HepG2 (cell line): ENCODE measurements around the gene PAQR5. TPM values are rescaled to one million over a fixed set of nuclear protein-coding genes. Genes with fewer than 3 reads are reported as not detected.

Experiments used
- ATAC-seq: fragments of 200-7000 bp; cut with Tn5 transposase; 3 replicates; pipeline ENCODE4 v1.9.1; 2020; ENCODE audit warnings: mild to moderate bottlenecking, moderate library complexity
- BruUV-seq: library from RNA; stranded (reverse); fragments of 400-500 nt; replicated peaks from 2 replicates; lab custom pipeline; 2021; lab: Mats Ljungman, UMichigan
- CTCF ChIA-PET: fragments of 300-600 bp; formaldehyde crosslinking; extraction: SDS; loops from one replicate; lab custom pipeline; 2021; ENCODE audit warnings: low total read pairs, inconsistent platforms, low intra/inter-chr PET ratio; lab: Yijun Ruan, JAX
- POLR2A ChIA-PET: fragments of 350-600 bp; sonication (Branson Sonifier 250); formaldehyde crosslinking; loops from one replicate; lab custom pipeline; 2020; ENCODE audit warnings: antibody characterized with exemption, inconsistent platforms; lab: Yijun Ruan, JAX
- DNase-seq: peaks from one replicate; pipeline ENCODE4 v3.0.0-alpha.2; 2015; ENCODE audit warnings: low spot score
- FAIRE-seq: peaks from 3 replicates; lab custom pipeline; 2011; peaks lifted over from hg19 to GRCh38; lab: Jason Lieb, UNC
- H2AFZ ChIP-seq: one replicate; pipeline ENCODE4 v1.6.1; 2011; ENCODE audit warnings: low read length, inconsistent platforms
- H3K27ac ChIP-seq: fragments of 300-600 bp; 3 replicates; pipeline ENCODE4 v1.8.0; 2011; ENCODE audit warnings: mixed run types, mild to moderate bottlenecking, mixed read lengths, low read length, inconsistent platforms; ENCODE audit not compliant: insufficient read depth; ENCODE audit errors: extremely low read length
- H3K27me3 ChIP-seq, 2 experiments: fragments of 200-600 bp in 1 of 2; 2 replicates in 1 of 2; 3 replicates in 1 of 2; pipeline versions ENCODE4 v1.6.0 to v1.8.0; 2011; ENCODE audit warnings: low read length in 2 of 2, mild to moderate bottlenecking in 2 of 2, moderate library complexity in 2 of 2, inconsistent platforms in 1 of 2; ENCODE audit not compliant: insufficient read depth in 2 of 2, control insufficient read depth in 1 of 2
- H3K36me3 ChIP-seq, 2 experiments: fragments of 200-600 bp in 1 of 2; replicated peaks in 1 of 2; 2 replicates in 1 of 2; 3 replicates in 1 of 2; pipeline versions ENCODE4 v1.5.1 to v1.8.0; 2011; ENCODE audit warnings: low read length in 2 of 2, inconsistent platforms in 1 of 2; ENCODE audit not compliant: insufficient read depth in 2 of 2, control insufficient read depth in 1 of 2
- H3K4me1 ChIP-seq: 2 replicates; pipeline ENCODE4 v1.5.1; 2012; ENCODE audit warnings: low read length, inconsistent platforms; ENCODE audit not compliant: insufficient read depth
- H3K4me2 ChIP-seq: 2 replicates; pipeline ENCODE4 v1.6.0; 2011; ENCODE audit warnings: low read depth, low read length, inconsistent platforms
- H3K4me3 ChIP-seq, 3 experiments: fragments of 200-600 bp in 1 of 3; sonication (generic), shearing (Covaris generic) in 1 of 3; replicated peaks in 1 of 3; 2 replicates each; pipeline ENCODE4 v1.5.1; 2011 to 2016; ENCODE audit warnings: low read length in 3 of 3, inconsistent platforms in 2 of 3, low read depth in 2 of 3, mild to moderate bottlenecking in 2 of 3, control low read depth in 1 of 3, mixed read lengths in 1 of 3; ENCODE audit not compliant: insufficient read depth in 1 of 3
- H3K79me2 ChIP-seq: one replicate; pipeline ENCODE4 v1.6.1; 2011; ENCODE audit warnings: low read length, inconsistent platforms; ENCODE audit not compliant: insufficient read depth
- H3K9ac ChIP-seq: 2 replicates; pipeline ENCODE4 v1.6.0; 2011; ENCODE audit warnings: mild to moderate bottlenecking, low read depth, low read length, inconsistent platforms; ENCODE audit not compliant: insufficient read depth
- H3K9me3 ChIP-seq: 2 replicates; pipeline ENCODE4 v1.5.1; 2012; ENCODE audit warnings: mild to moderate bottlenecking, low read length
- H4K20me1 ChIP-seq: 2 replicates; pipeline ENCODE4 v1.6.0; 2011; ENCODE audit warnings: inconsistent platforms, mild to moderate bottlenecking, low read length, moderate library complexity; ENCODE audit not compliant: insufficient read depth
- MTA3 ChIP-seq: sonication (generic); formaldehyde crosslinking; IDR thresholded peaks from 2 replicates; pipeline ENCODE4 v1.4.0; 2020; ENCODE audit warnings: missing genetic modification reagents
- SCMH1 ChIP-seq: sonication (generic); formaldehyde crosslinking; IDR thresholded peaks from 2 replicates; pipeline ENCODE4 v1.9.0; 2021; ENCODE audit warnings: missing genetic modification reagents, mild to moderate bottlenecking, borderline replicate concordance
- TGIF2 ChIP-seq: IDR thresholded peaks from 2 replicates; pipeline ENCODE4 v1.6.1; 2016; ENCODE audit warnings: control low read depth, missing compliant biosample characterization
- ZNF232 ChIP-seq: sonication (generic); formaldehyde crosslinking; IDR thresholded peaks from 2 replicates; pipeline ENCODE4 v1.4.0; 2020; ENCODE audit warnings: missing genetic modification reagents, borderline replicate concordance
- WGBS: methylation state at CpG from one replicate; pipeline ENCODE4 v1.1.6; 2017; ENCODE audit warnings: low lambda C conversion rate; 5-methylcytosine and 5-hydroxymethylcytosine counted together
- in situ Hi-C: cut with HindIII; loops from 2 replicates; pipeline ENCODE4 v1.10.0; 2017; ENCODE audit warnings: low pct_unique_long_range_greater_than_20kb; ENCODE audit not compliant: extremely low pct_ligation_motif_present
- intact Hi-C: fragments of 100-400 bp; cut with micrococcal nuclease; formaldehyde crosslinking; loops from one replicate; pipeline ENCODE4 v1.10.0; 2022; ENCODE audit not compliant: unreplicated experiment
- polyA plus RNA-seq, 8 experiments: library from polyadenylated mRNA; depleted of rRNA in 3 of 8; stranded (reverse) in 7 of 8; unstranded in 1 of 8; fragments of >200 nt; fragmentation: Illumina TruSeq in 4 of 8; extraction: Trizol in 4 of 8; gene quantifications; 2 replicates each; pipeline versions ENCODE4 v1.2.1 to v1.2.3, GENCODE V29; 2011 to 2016; ENCODE audit warnings: low read depth in 4 of 8, missing spikeins in 1 of 8, mixed read lengths in 1 of 8; ENCODE audit not compliant: insufficient read depth in 1 of 8
- total RNA-seq, 5 experiments: library from RNA; depleted of rRNA; stranded (reverse); fragments of >200 nt; fragmentation: Illumina TruSeq; extraction: Trizol; gene quantifications; 2 replicates each; pipeline ENCODE4 v1.2.3, GENCODE V29; 2016; ENCODE audit warnings: low read depth in 1 of 5
- TF ChIP-seq, protein P1 (sequence below): IDR thresholded peaks from 2 replicates; pipeline ENCODE4 v1.6.1; 2016; ENCODE audit warnings: mild to moderate bottlenecking
- TF ChIP-seq, protein P2 (sequence below): sonication (generic); formaldehyde crosslinking; IDR thresholded peaks from 2 replicates; pipeline ENCODE4 v1.4.0; 2020; ENCODE audit warnings: missing genetic modification reagents
- TF ChIP-seq, protein P3 (sequence below): sonication (generic); IDR thresholded peaks from 2 replicates; pipeline ENCODE4 v1.6.1; 2016; ENCODE audit warnings: low read depth, borderline replicate concordance
- TF ChIP-seq, protein P4 (sequence below): sonication (generic); formaldehyde crosslinking; IDR thresholded peaks from 2 replicates; pipeline ENCODE4 v1.5.0; 2020; ENCODE audit warnings: mild to moderate bottlenecking, missing genetic modification reagents, moderate library complexity
- TF ChIP-seq, protein P5 (sequence below): IDR thresholded peaks from 2 replicates; pipeline ENCODE4 v1.6.1; 2016; ENCODE audit warnings: mild to moderate bottlenecking, missing biosample characterization, missing genetic modification reagents

The PAQR5 gene
- total and polyA plus RNA-seq, 2 of the 13 experiments (the other 11 are each of a cell fraction or from before 2014, with no cell fraction given) = 0.53 to 1.3 TPM

DNA sequence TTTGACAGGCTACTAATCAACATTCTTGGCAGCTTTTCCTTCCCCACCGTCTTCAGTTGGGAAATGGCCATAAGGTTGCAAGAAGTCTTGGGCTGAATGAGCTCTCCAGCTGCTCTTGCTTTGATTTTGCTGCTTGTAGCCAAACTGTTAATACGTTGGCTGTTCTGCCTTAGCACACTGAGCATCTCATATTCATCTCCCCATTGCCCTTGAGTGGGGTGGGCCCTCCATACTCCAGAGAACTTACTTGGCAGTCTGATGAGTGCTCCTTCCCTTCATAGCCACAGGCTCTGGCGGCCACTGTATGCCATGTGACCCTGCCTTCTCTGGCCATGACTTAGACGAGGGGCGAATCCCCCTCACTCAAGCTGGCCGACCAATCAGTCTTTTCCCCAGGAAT, 25.8 kb upstream of the PAQR5 start (continued):
- TF ChIP-seq, protein P1, sequence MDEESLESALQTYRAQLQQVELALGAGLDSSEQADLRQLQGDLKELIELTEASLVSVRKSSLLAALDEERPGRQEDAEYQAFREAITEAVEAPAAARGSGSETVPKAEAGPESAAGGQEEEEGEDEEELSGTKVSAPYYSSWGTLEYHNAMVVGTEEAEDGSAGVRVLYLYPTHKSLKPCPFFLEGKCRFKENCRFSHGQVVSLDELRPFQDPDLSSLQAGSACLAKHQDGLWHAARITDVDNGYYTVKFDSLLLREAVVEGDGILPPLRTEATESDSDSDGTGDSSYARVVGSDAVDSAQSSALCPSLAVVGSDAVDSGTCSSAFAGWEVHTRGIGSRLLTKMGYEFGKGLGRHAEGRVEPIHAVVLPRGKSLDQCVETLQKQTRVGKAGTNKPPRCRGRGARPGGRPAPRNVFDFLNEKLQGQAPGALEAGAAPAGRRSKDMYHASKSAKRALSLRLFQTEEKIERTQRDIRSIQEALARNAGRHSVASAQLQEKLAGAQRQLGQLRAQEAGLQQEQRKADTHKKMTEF (CRISPR knock-in tag) = no peak
- TF ChIP-seq SCMH1 (CRISPR knock-in tag) = no peak
- TF ChIP-seq ZNF232 (CRISPR knock-in tag) = no peak
- TF ChIP-seq, protein P2, sequence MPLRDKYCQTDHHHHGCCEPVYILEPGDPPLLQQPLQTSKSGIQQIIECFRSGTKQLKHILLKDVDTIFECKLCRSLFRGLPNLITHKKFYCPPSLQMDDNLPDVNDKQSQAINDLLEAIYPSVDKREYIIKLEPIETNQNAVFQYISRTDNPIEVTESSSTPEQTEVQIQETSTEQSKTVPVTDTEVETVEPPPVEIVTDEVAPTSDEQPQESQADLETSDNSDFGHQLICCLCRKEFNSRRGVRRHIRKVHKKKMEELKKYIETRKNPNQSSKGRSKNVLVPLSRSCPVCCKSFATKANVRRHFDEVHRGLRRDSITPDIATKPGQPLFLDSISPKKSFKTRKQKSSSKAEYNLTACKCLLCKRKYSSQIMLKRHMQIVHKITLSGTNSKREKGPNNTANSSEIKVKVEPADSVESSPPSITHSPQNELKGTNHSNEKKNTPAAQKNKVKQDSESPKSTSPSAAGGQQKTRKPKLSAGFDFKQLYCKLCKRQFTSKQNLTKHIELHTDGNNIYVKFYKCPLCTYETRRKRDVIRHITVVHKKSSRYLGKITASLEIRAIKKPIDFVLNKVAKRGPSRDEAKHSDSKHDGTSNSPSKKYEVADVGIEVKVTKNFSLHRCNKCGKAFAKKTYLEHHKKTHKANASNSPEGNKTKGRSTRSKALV = no peak
- TF ChIP-seq, protein P3, sequence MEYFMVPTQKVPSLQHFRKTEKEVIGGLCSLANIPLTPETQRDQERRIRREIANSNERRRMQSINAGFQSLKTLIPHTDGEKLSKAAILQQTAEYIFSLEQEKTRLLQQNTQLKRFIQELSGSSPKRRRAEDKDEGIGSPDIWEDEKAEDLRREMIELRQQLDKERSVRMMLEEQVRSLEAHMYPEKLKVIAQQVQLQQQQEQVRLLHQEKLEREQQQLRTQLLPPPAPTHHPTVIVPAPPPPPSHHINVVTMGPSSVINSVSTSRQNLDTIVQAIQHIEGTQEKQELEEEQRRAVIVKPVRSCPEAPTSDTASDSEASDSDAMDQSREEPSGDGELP = no peak

DNA sequence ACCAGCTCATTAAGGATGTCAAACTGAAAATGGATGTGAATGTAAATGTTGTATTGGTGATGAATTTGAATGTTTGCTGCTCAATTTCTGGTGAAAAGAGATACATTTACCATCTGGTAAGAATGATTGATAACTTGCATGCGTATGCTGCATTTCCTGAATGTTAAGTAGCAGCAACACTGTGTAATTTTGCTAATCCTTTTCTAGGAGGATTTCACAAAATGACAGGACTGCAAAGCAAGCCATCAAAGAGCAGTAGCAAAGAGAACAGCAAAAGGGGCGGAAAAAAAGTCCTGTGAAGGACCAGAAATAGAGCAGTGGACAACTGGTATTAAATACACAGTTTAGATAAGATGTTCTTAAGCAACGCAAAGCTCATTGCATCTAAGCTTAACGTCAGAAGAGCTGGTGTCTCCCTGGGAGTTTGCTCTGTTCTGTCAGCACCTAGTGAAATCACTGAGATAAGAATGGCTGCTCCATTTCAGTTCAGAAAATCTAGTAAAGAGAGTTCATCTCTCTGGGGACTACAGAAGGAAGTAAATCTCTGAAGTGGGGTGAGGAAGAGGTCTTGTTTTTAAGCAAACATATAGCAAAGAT, 23.5 kb upstream of the PAQR5 start:
- WGBS = 38% methylated on average over 4 of the region's 4 CpGs
- in situ Hi-C loops = no loop called here
- POLR2A ChIA-PET = interaction anchor here (1.1 kb wide), 1 partner anchor 14 kb away, joined by 3 read pairs; no protein-coding TSS in a partner anchor

More for the DNA sequence above, 23.5 kb upstream of the PAQR5 start:
- ATAC-seq = no peak
- no peaks in the 10 kb centered on the region for H3K79me2 ChIP-seq
- CTCF ChIA-PET = no interaction called here
- TF ChIP-seq MTA3 (CRISPR knock-in tag) (no peak), TGIF2 (no peak)
- TF ChIP-seq, protein P4, sequence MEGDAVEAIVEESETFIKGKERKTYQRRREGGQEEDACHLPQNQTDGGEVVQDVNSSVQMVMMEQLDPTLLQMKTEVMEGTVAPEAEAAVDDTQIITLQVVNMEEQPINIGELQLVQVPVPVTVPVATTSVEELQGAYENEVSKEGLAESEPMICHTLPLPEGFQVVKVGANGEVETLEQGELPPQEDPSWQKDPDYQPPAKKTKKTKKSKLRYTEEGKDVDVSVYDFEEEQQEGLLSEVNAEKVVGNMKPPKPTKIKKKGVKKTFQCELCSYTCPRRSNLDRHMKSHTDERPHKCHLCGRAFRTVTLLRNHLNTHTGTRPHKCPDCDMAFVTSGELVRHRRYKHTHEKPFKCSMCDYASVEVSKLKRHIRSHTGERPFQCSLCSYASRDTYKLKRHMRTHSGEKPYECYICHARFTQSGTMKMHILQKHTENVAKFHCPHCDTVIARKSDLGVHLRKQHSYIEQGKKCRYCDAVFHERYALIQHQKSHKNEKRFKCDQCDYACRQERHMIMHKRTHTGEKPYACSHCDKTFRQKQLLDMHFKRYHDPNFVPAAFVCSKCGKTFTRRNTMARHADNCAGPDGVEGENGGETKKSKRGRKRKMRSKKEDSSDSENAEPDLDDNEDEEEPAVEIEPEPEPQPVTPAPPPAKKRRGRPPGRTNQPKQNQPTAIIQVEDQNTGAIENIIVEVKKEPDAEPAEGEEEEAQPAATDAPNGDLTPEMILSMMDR (CRISPR knock-in tag) = no peak
- TF ChIP-seq, protein P5, sequence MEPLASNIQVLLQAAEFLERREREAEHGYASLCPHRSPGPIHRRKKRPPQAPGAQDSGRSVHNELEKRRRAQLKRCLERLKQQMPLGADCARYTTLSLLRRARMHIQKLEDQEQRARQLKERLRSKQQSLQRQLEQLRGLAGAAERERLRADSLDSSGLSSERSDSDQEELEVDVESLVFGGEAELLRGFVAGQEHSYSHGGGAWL = no peak
- TF ChIP-seq, all 625 proteins: peak for 0
- H4K20me1 ChIP-seq = no peaks in the 10 kb centered on the region
- no peaks in the 10 kb centered on the region for H3K9me3 ChIP-seq
- no peak overlapping the region for H3K27ac ChIP-seq
- FAIRE-seq (no peak), DNase-seq (no peak)
- H3K27me3 ChIP-seq = peaks cover 0 to 16% of the 10 kb centered on the region in 2 experiments; a peak in 2 of 5 replicates
- intact Hi-C loops = loop anchor here (1.0 kb wide), 1 partner anchor 29 kb away; no protein-coding TSS in a partner anchor
- H3K9ac ChIP-seq = no peak overlapping the region
- H3K36me3 ChIP-seq = no peaks in the 10 kb centered on the region
- H3K4me3 ChIP-seq = no peak overlapping the region
- H3K4me1 ChIP-seq = peaks cover 26% of the 10 kb centered on the region
- no TSS peak for BruUV-seq
- no peak overlapping the region for H3K4me2 ChIP-seq
- no peak overlapping the region for H2AFZ ChIP-seq
